Stimulated activated CD4-positive, alpha-beta T cell treated with anti-CD3 and anti-CD28 coated beads, Interleukin-2, amount 100 ng/mL, for 24 hours (primary cell): ENCODE results near the gene UNC45B.
A peak's percentile ranks its signal among the peaks of the same experiment; 100 is the strongest.
"Not testable (repeated sequence)": the region's sequence is repeated elsewhere in the genome, so short reads cannot be mapped to it uniquely, and the experiment has no call there.

Experiments used
- DNase-seq, 2 donors: peaks; one replicate each; pipeline ENCODE4 v3.0.0-alpha.2; 2020

Gene UNC45B

GRCh38 chr17:35144840-35145239 lies 2.8 kb upstream of the UNC45B start:
- DNase-seq, result no peak

GRCh38 chr17:35146214-35146833 lies 1.3 kb upstream of the UNC45B start:
- DNase-seq, result no peak

- no peak for DNase-seq
These were observed 527 bp downstream of the UNC45B start for GRCh38 chr17:35148144-35148543.

GRCh38 chr17:35149941-35150340 lies 2.3 kb downstream of the UNC45B start:
- no peak for DNase-seq

- DNase-seq, result not testable (repeated sequence)
These were observed 3.5 kb downstream of the UNC45B start for GRCh38 chr17:35151080-35151479.

- DNase-seq, result no peak
These were observed 5.0 kb downstream of the UNC45B start for GRCh38 chr17:35152421-35153140.

GRCh38 chr17:35154196-35155165 lies 6.9 kb downstream of the UNC45B start:
- no peak for DNase-seq

- no peak for DNase-seq
These were observed 7.6 kb downstream of the UNC45B start for GRCh38 chr17:35155246-35155645.

- DNase-seq, result no peak
These were observed 12.3 kb downstream of the UNC45B start for GRCh38 chr17:35159940-35160339.

- DNase-seq, result peak; percentile 35 to 43
These were observed 13.0 kb downstream of the UNC45B start for GRCh38 chr17:35160354-35161201.

- DNase-seq, result no peak
These were observed 13.7 kb downstream of the UNC45B start for GRCh38 chr17:35161281-35161761.

- DNase-seq, result no peak
These were observed 15.1 kb downstream of the UNC45B start for GRCh38 chr17:35162755-35163154.

GRCh38 chr17:35163886-35164285 lies 16.3 kb downstream of the UNC45B start:
- no peak for DNase-seq

- no peak for DNase-seq
These were observed 17.1 kb downstream of the UNC45B start for GRCh38 chr17:35164716-35165115.

- DNase-seq, result no peak
These were observed 18.9 kb downstream of the UNC45B start for GRCh38 chr17:35166526-35166925.

GRCh38 chr17:35167046-35167445 lies 19.4 kb downstream of the UNC45B start:
- no peak for DNase-seq

- no peak for DNase-seq
These were observed 20.0 kb downstream of the UNC45B start for GRCh38 chr17:35167666-35168065.

- DNase-seq, result no peak
These were observed 22.3 kb downstream of the UNC45B start for GRCh38 chr17:35169835-35170363.

- peak in 1 of 2 donors; percentile 34 for DNase-seq
These were observed 23.6 kb downstream of the UNC45B start for GRCh38 chr17:35170968-35171771.

- DNase-seq, result no peak
These were observed 24.2 kb downstream of the UNC45B start for GRCh38 chr17:35171834-35172233.

- not testable (repeated sequence) for DNase-seq
These were observed 24.7 kb downstream of the UNC45B start for GRCh38 chr17:35172321-35172720.
